ENCODE data around the gene GALNT17.

GALNT17 gene

DNA sequence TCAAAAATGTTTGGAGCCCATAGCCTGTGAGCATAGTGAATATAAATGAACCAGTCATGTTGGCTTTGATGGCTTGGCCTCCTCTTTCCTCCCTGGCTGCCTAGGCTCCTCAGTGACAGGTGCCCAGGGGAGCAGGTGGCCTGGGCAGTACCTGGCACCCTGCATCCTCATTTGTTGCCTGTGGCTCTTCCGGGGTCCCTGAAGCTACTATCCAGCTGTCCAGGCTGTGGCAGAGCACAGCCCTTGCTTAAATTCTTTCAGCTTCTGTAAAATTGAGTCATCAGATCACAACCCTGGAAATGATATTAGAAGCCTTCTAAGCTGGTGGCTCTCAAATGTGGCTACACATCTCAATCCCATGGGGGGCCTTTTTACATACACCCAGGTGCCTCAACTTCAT lies 525.4 kb downstream of the GALNT17 start:
- H3K4me3 ChIP-seq (ENCODE audit: low read depth, low read length) = no peak overlapping the region

GRCh38 chr7:71659622-71660021 lies 527.7 kb downstream of the GALNT17 start:
- H3K4me3 ChIP-seq (ENCODE audit: low read depth, low read length) = no peak overlapping the region

DNA sequence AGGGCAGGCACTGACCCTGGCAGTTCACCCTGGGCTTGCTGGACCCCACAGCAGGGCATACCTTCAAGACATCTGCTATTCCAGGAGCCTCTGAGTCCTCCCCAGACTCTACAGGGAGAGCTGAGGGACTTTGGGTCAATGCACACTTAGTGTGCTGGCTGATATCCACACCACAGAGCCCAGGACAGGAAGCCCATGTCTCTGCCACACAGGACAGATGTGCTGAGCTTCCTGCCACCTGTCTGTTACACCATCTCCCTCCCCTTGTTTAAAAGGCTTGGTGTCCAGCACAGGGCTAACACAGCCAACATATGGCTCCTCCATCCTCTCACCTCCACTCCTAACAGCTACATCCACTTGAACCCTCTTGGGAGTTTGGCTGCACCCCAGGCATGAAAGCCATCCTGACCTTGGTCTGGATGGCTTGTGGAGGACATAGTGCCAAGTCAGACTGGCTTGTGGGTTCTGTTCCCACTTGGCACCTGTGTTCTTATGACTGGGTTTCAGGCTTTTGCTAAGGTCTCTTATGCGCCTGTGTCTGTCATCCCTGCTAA lies 529.8 kb downstream of the GALNT17 start:
- H3K4me3 ChIP-seq (ENCODE audit: low read depth, low read length) = no peak overlapping the region

- H3K4me3 ChIP-seq (ENCODE audit: low read depth, low read length) = no peak overlapping the region
Observed at GRCh38 chr7:71665716-71666115, 533.8 kb downstream of the GALNT17 start.

DNA sequence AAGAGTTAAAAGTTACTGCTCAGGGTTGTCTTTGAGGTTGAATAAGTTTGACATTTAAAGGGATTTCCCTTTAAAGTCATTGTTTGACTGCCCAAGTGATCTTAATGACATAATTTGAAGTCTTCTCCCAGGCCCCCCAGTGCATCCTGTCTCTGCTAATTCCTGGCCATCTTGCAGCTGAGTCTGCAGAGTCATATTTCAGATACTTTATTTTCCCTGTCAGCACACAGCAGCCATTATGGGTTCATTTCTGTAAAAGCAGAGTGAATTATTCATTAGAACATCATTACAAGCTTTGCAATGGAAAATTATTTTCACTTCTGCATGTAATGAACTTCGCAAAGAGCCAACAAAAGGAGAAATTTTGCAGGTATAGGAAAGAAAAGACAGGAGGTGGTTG lies 536.6 kb downstream of the GALNT17 start:
- H3K4me3 ChIP-seq (ENCODE audit: low read depth, low read length) = no peak overlapping the region

DNA sequence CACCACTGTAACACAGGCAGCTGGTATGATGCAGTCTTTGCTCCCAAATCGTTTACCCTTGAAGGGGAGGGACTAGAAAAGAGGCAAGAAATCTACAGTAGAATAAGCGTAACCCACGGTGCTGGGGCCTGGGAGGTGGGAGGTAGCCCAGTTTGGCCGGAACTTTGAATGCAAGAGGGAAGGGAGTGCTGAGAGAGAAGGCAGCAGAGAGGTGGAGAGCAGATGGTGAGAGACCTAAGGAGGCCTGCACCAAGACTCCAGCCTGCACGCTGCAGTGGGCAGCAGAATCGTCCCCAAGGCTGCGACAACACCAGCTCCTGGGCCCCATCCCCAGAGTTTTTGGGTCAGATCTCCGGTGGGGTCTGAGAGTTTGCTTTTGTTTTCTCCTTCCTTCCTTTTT lies 547.5 kb downstream of the GALNT17 start:
- no peak overlapping the region for H3K4me3 ChIP-seq (ENCODE audit: low read depth, low read length)

DNA sequence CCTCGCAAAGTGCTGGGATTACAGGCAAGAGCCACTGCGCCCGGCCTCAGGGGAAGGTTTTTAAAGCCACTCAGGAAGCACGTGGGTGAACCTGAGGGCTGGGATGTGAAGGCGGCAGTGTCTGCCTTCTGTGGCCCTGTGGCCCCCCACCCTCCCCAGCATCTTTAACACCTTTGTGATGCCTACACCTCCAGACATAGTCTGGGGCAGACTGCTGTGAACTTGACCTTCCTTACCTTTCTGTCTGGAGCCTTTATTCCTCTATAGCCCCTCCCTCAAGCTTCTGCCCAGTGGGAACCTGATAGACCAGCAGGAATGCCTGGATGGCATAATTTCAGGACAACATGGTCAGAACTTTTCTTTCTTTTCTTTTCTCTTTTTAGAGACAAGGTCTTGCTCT lies 550.2 kb downstream of the GALNT17 start:
- H3K4me3 ChIP-seq (ENCODE audit: low read depth, low read length) = no peak overlapping the region

GRCh38 chr7:71682841-71683781 lies 551.2 kb downstream of the GALNT17 start:
- H3K4me3 ChIP-seq (ENCODE audit: low read depth, low read length) = no peak overlapping the region

- no peak overlapping the region for H3K4me3 ChIP-seq (ENCODE audit: low read depth, low read length)
Observed at GRCh38 chr7:71687286-71687685, 555.3 kb downstream of the GALNT17 start.

GRCh38 chr7:71687831-71688599 lies 556.1 kb downstream of the GALNT17 start:
- no peak overlapping the region for H3K4me3 ChIP-seq (ENCODE audit: low read depth, low read length)

- no peak overlapping the region for H3K4me3 ChIP-seq (ENCODE audit: low read depth, low read length)
Observed at GRCh38 chr7:71691538-71691937, 559.6 kb downstream of the GALNT17 start.

- H3K4me3 ChIP-seq (ENCODE audit: low read depth, low read length) = no peak overlapping the region
Observed at GRCh38 chr7:71694665-71695064, 562.7 kb downstream of the GALNT17 start.

GRCh38 chr7:71695186-71695585 lies 563.2 kb downstream of the GALNT17 start:
- H3K4me3 ChIP-seq (ENCODE audit: low read depth, low read length) = no peak overlapping the region

GRCh38 chr7:71696511-71696910 lies 564.6 kb downstream of the GALNT17 start:
- H3K4me3 ChIP-seq (ENCODE audit: low read depth, low read length) = no peak overlapping the region

GRCh38 chr7:71697400-71697799 lies 565.5 kb downstream of the GALNT17 start:
- no peak overlapping the region for H3K4me3 ChIP-seq (ENCODE audit: low read depth, low read length)

- no peak overlapping the region for H3K4me3 ChIP-seq (ENCODE audit: low read depth, low read length)
Observed at GRCh38 chr7:71705217-71705616, 573.3 kb downstream of the GALNT17 start.

DNA sequence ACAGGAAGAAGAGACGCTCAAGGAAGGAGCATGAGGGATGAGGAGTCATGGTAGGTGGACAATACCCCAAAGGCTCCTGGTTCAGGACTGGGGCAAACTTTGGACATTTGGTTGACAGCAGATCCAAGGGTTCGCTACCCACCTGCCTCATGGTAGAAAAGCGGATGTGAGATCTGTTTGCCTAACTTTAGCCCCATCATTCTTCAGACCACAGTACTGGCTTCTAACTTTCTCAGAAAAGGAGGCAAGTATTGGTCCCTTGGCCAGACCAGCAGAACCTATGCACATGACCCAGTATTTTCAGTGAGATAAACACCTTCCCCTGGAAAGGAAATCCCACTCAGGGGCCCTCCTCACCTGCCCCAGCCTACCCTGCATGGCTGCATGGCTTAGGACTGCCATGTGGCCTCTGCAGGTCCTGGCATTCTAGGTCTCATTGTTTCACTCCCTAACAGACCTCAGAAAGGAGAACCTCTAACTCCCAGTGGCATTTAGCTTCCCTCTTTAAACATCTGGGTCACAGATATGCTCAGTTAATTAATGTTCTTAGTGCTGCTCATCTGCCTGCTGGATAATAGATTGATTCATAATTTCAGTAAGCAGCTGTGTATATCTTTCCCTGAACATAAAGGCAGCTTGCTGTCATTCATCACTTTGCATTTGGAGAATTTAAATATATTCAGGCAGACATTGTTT lies 574.1 kb downstream of the GALNT17 start:
- no peak overlapping the region for H3K4me3 ChIP-seq (ENCODE audit: low read depth, low read length)

- H3K4me3 ChIP-seq (ENCODE audit: low read depth, low read length) = no peak overlapping the region
Observed at GRCh38 chr7:71706597-71706975, 574.6 kb downstream of the GALNT17 start.

GRCh38 chr7:71707041-71707440 lies 575.1 kb downstream of the GALNT17 start:
- H3K4me3 ChIP-seq (ENCODE audit: low read depth, low read length) = no peak overlapping the region

DNA sequence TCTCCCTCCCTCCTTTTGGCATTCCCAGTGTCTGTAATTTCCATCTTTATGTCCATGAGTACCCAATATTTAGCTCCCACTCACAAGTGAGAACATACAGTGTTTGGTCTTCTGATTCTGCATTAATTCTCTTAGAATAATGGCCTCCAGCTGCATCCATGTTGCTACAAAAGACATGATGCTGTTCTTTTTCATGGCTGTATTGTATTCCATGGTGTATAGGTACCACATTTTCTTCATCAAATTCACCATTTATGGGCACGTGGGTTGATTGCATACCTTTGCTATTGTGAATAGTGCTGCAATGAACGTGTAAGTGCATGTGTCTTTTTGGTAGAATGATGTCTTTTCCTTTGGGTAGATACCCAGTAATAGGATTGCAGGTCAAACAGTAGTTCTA lies 576.8 kb downstream of the GALNT17 start:
- H3K4me3 ChIP-seq (ENCODE audit: low read depth, low read length) = no peak overlapping the region

- H3K4me3 ChIP-seq (ENCODE audit: low read depth, low read length) = no peak overlapping the region
Observed at GRCh38 chr7:71710442-71710841, 578.5 kb downstream of the GALNT17 start.
